Measurements from ENCODE around the gene CYP3A4. TPM values are rescaled to one million over a fixed set of nuclear protein-coding genes. Genes with fewer than 3 reads are reported as not detected.

The CYP3A4 gene
- total and polyA plus RNA-seq, 2 donors from 2014 or later, result 0.37 TPM; not detected in 1

- Histone ChIP-seq H3K9me3 (ENCODE audit: control insufficient read depth in 2 of 3, insufficient read depth in 1 of 3, low read length in 3 of 3) (no peaks in the 10 kb centered on the region), H3K4me3 (ENCODE audit: low read length in 3 of 3) (no peak overlapping the region), H3K9ac (ENCODE audit: low read length in 3 of 3) (peak overlapping the region in 1 of 3 donors; percentile 41), H3K27me3 (ENCODE audit: control insufficient read depth, insufficient read depth, low read length) (no peaks in the 10 kb centered on the region), H3K27ac (ENCODE audit: low read depth in 2 of 2, low read length in 2 of 2) (peak overlapping the region; percentile 69 to 79), H3K4me1 (ENCODE audit: control insufficient read depth in 2 of 3, insufficient read depth in 2 of 3, low read depth in 1 of 3, low read length in 3 of 3) (peaks cover 0 to 33% (median 15%) of the 10 kb centered on the region in 3 donors), H3K36me3 (ENCODE audit: control insufficient read depth in 2 of 3, insufficient read depth in 3 of 3, low read length in 3 of 3) (no peaks in the 10 kb centered on the region)
- intact Hi-C loops (cut with DNase I), result no loop called here
- DNase-seq (peak in 2 of 5 donors; percentile 62 to 65), FAIRE-seq (peak; percentile 88)
- TF ChIP-seq CTCF (IDR thresholded peaks at IDR 0.05; ENCODE audit: borderline replicate concordance, extremely low read depth, insufficient read depth), result no peak
Observed at GRCh38 chr7:99829524-99830160, 45.7 kb upstream of the CYP3A4 start.

- H3K9me3 ChIP-seq (ENCODE audit: control insufficient read depth in 2 of 3, insufficient read depth in 1 of 3, low read length in 3 of 3), result no peaks in the 10 kb centered on the region
- FAIRE-seq (no peak), DNase-seq (no peak)
- H3K9ac ChIP-seq (ENCODE audit: low read length in 3 of 3), result peak overlapping the region in 1 of 3 donors; percentile 41
- H3K4me1 ChIP-seq (ENCODE audit: control insufficient read depth in 2 of 3, insufficient read depth in 2 of 3, low read depth in 1 of 3, low read length in 3 of 3), result peaks cover 0 to 33% (median 15%) of the 10 kb centered on the region in 3 donors
- TF ChIP-seq CTCF (IDR thresholded peaks at IDR 0.05; ENCODE audit: borderline replicate concordance, extremely low read depth, insufficient read depth), result no peak
- H3K36me3 ChIP-seq (ENCODE audit: control insufficient read depth in 2 of 3, insufficient read depth in 3 of 3, low read length in 3 of 3), result no peaks in the 10 kb centered on the region
- H3K4me3 ChIP-seq (ENCODE audit: low read length in 3 of 3), result no peak overlapping the region
- intact Hi-C loops (cut with DNase I), result no loop called here
- H3K27me3 ChIP-seq (ENCODE audit: control insufficient read depth, insufficient read depth, low read length), result no peaks in the 10 kb centered on the region
- H3K27ac ChIP-seq (ENCODE audit: low read depth in 2 of 2, low read length in 2 of 2), result peak overlapping the region; percentile 68 to 79
Observed at GRCh38 chr7:99828811-99829210, 44.8 kb upstream of the CYP3A4 start.

GRCh38 chr7:99827040-99827778, 43.2 kb upstream of the CYP3A4 start:
- no peaks in the 10 kb centered on the region for H3K36me3 ChIP-seq (ENCODE audit: control insufficient read depth in 2 of 3, insufficient read depth in 3 of 3, low read length in 3 of 3)
- peak overlapping the region; percentile 16 to 21 for H3K27ac ChIP-seq (ENCODE audit: low read depth in 2 of 2, low read length in 2 of 2)
- no peak for TF ChIP-seq CTCF (IDR thresholded peaks at IDR 0.05; ENCODE audit: borderline replicate concordance, extremely low read depth, insufficient read depth)
- no peaks in the 10 kb centered on the region for H3K27me3 ChIP-seq (ENCODE audit: control insufficient read depth, insufficient read depth, low read length)
- peaks cover 0 to 33% (median 15%) of the 10 kb centered on the region in 3 donors for H3K4me1 ChIP-seq (ENCODE audit: control insufficient read depth in 2 of 3, insufficient read depth in 2 of 3, low read depth in 1 of 3, low read length in 3 of 3)
- H3K4me3 ChIP-seq (ENCODE audit: low read length in 3 of 3), result no peak overlapping the region
- no peak overlapping the region for H3K9ac ChIP-seq (ENCODE audit: low read length in 3 of 3)
- no peaks in the 10 kb centered on the region for H3K9me3 ChIP-seq (ENCODE audit: control insufficient read depth in 2 of 3, insufficient read depth in 1 of 3, low read length in 3 of 3)
- DNase-seq, result no peak
- FAIRE-seq, result no peak
- intact Hi-C loops (cut with DNase I), result no loop called here
